Measurements from ENCODE around the gene TBX19.

DNA sequence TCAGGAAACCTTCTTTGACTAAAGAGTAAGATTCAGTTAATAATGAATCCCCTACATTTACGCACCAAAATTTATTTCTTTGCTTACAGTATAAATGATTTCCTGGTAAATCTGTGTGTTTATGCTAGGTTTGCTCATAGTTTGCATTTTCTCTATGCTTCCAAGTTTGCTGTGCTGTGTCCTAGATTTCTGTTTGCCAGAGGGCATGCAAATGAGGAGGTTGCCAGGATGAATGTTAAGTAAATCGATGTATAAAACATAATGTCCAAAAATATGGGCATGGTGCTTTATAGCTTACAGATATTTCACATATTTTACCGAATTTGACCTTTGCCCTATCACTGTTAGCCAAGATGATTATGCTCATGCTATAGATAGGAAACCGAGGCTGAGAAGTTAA, 63.8 kb downstream of the TBX19 start:
- TF ChIP-seq YY1 (IDR thresholded peaks at IDR 0.05; ENCODE audit: insufficient read depth, insufficient read length) (no peak), ZNF274 (IDR thresholded peaks at IDR 0.05; ENCODE audit: low read depth, low read length) (no peak)
